ENCODE measurements around the gene ANKRD49.
A peak's percentile ranks its signal among the peaks of the same experiment; 100 is the strongest.
"Not testable (repeated sequence)": the region's sequence is repeated elsewhere in the genome, so short reads cannot be mapped to it uniquely, and the experiment has no call there.

The ANKRD49 gene, protein sequence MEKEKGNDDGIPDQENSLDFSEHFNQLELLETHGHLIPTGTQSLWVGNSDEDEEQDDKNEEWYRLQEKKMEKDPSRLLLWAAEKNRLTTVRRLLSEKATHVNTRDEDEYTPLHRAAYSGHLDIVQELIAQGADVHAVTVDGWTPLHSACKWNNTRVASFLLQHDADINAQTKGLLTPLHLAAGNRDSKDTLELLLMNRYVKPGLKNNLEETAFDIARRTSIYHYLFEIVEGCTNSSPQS

DNA sequence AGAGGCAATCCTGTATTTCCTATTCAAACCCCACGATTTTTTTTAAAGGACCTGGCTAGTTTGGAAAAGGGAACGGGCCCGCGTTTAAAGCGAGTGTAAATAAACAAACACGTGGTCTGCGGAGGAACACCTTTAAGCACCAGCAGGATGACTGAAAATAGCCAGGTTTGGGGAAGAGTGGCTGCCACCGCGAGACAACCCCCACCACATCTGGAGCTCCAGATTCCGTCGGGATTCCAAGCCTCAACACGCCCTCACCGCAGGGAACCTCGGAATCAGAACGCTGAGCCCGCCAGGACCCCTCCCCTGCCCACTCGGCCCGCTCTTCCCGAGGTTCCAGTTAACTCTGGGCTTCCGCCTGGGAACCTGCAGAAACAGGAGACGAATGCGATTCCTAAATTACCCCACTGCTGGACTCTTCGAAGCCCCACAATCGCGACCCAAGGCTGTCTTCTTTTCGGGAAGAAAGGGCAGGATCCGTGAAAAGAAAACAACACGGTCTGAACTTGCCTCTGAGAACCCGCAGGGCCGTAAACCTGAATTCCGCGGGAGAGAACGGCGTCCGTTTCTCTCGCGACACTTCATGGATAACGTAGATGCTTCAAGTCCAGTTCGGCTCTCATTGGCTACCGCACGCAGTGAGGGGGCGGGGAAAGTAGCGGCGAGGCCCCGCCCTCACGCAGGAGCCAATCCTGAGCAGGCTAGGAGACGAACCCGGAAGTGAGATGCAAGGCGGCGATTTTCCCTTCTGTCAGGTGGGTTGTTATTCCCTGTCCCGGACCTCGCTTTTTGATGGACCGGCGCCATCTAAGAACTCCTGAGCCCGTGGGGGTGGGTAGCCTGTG, at the start of gene ANKRD49, which contains the start of gene MRE11:
Gene ANKRD49 (plus strand): TSS at position 704 of the 845 bp plus-strand sequence. CDS start 2,710 bp downstream, outside the sequence.
Gene MRE11 (minus strand): TSS at position 564 of the 845 bp plus-strand sequence. CDS start 1,043 bp downstream, outside the sequence.
- peak; percentile 97 for DNase-seq (ENCODE audit: low spot score)

DNA sequence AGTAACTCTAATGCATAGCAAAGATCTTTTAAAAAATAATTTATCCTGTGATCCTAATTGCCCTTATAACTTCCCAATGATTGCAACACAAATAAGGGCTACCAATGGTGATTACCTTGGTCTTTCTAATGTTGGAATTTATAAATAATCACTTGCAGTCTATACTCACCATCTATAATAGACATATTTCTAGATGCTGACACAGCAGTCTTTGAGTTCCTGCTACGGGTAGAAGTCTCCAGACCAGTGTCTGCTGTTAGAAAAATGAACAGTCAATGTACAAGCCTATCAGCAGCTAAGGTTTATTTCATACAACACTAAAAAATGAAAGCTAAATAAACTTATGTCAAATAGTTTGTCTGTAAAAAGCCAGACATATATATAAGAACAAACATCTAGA, 48.1 kb upstream of the ANKRD49 start:
- no peak for DNase-seq (ENCODE audit: low spot score)

DNA sequence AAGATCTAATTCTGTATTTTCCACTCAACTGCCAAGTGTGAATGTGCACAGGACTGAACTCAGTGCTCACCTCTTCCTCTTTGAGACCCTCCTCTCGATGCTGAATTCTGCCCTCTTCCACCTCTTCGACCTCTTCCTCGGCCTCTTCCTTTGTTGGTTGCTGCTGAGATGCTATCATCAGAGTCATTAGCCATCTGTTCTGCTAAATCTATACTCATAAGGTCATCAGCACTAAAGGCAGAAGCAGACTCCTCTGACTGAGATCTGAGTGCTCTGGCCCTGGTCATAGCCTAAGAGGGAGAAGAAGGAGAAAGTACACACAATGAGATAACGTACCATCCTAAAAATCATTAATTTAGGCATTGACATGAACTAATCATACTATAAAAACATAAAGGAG, 46.6 kb upstream of the ANKRD49 start:
- DNase-seq (ENCODE audit: low spot score): no peak

DNA sequence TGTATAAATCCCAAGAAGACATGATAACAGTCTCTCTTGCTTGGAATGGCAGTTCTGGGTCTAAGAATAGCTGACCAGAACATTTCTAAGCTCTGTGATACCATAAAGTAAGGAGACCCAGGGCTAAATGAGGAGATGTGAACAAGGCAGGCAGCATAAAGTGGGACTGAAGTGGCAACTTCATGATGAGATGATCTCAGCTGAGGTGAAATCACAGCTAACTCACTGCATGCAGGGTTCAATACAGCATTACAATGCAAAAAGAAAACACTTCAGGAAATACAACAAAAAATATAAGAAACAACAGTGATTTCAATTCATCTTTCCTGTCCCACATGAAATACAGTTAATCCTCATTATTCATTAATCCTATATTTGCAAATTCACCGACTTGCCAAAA, 44.8 kb upstream of the ANKRD49 start:
- DNase-seq (ENCODE audit: low spot score): no peak

DNA sequence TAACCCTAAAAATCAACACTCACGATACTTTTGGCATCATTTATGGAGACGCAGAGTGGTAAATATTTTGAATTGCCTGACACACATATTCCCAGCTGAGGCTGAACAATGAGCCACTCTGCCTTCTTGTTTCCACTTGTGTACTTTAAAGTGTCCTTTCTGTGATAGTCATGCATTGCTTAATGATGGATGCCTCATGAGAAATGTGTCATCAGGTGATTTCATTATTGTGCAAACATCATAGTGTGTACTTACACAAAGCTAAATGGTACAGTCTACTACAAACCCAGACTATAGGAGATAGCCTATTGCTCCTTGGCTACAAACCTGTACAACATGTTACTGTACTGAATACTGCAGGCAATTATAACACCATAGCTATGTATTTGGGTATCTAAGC, 44.3 kb upstream of the ANKRD49 start:
- no peak for DNase-seq (ENCODE audit: low spot score)

DNA sequence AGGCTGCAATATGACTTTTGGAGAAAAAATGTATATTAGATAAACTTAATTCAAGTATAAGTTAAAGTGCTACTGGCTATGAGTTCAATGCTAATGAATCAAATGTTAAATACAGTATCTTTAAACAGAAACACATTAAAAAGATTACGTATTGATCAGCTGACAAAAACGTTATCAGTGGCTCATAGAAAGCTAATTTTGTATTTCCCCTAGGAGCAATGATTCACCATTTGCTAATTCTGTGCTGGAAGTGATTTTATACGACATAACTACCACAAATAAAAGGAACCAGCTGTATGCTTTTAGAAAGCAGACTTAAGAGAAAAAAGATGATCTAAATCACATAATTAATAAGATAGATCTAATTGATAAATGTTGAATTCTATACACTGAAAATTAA, 43.7 kb upstream of the ANKRD49 start:
- DNase-seq (ENCODE audit: low spot score): no peak

DNA sequence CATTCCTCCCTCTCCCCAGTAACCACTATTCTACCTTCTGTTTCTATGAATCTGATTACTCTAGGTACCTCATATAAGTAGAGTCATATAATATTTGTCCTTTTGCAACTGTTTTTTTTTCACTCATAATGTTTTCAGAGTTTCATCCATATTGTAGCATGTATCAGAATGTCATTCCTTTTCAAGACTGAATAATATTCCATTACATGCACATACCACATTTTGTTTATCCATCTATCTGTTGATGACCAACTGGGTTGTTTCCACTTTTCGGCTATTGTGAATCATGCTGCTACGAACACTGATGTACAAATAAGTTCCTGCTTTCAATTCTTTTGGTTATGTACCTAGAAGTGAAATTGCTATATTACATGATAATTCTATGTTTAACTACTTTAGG, 40.8 kb upstream of the ANKRD49 start:
- no peak for DNase-seq (ENCODE audit: low spot score)

DNA sequence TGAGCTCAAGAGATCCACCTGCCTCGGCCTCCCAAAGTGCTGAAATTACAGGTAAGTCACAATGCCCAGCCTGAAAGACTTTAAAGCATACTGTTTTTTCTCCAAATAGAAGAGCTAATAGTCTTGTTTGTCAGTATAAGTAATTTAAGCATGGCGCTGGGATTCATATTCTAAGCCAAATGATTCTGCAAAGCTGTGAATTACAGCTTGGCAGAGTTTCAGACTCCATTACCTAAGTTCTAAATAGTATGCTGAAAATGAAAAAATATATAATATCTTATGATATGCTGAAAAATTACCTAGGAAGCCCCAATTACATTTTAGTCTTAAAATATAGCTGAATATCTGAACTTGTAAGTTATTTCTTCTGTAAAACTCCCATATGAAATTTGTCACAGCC, 39.5 kb upstream of the ANKRD49 start:
- DNase-seq (ENCODE audit: low spot score): no peak

DNA sequence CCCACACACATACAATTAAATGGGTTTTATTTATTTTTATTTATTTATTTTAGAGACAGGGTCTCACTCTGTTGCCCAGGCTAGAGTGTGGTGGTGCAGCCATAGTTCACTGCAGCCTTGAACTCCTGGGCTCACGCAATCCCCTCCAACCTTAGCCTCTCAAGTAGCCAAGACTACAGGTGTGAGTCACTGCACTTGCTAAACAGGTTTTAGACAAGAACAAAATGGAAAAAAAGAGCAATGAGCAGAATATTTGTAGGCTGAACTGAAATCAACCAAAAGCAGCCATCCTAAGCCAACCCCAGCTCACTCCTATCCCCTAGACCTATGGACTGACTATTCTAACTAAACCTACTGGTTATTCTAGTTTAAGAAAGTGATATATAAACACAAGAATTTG, 37.9 kb upstream of the ANKRD49 start:
- DNase-seq (ENCODE audit: low spot score): no peak

DNA sequence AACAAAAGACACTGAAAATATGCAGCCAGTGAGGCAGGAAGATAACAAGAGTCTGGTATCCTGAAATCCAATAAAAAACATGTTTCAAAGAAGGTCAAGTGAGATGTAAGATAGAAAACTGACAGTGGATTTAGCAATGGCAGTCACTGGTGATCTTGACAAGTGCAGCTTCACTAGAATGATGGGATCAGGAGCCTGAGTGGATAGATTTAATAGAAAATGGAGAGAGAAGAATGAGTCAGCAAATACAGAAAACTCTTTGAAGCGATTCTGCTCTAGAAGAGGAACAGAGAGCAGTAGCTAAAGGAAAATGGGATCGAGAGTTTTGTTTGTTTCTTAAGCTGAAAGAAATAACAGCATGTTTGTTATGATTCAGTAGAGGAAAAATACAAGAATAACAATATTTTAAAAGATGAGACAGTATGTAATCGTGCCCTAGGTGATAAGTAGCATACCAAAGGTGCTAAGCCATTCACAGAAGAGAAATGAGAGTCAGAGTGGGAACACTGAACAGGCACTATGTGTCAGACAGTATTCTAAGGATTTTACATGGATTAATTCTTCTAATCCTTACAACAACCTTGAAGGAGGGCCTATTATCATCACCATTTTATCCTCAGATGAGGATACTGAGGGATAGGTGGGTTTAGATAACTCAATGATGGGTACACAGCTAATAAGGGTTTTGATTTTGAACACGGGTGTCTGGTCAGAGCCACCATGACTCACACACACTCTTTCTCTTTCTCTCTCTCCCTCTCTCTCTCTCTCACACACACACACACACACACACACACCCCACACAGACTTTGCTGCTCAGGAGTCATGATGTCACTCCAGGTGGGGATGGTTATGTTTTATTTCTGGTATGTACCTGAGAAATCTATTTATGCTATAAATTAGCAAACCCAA, 36.4 kb upstream of the ANKRD49 start:
- no peak for DNase-seq (ENCODE audit: low spot score)

DNA sequence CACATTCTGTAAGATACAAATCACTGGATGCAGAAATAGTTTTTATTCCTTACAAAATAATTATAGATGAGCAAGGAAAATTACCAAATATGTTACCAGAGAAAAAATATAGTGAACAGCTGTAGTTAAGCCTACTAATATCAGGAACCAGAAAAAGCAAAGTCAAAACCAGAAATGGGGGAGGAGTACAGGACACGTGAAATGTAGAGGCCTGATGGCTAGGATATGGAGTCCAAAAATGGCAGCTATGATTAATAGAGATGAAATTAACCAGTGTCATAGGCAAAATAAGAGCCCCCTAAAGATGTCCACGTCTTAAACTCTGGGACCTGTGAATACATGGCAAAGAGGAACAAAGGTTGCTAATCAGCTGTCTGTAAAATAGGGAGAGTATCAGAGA, 34.2 kb upstream of the ANKRD49 start:
- no peak for DNase-seq (ENCODE audit: low spot score)

DNA sequence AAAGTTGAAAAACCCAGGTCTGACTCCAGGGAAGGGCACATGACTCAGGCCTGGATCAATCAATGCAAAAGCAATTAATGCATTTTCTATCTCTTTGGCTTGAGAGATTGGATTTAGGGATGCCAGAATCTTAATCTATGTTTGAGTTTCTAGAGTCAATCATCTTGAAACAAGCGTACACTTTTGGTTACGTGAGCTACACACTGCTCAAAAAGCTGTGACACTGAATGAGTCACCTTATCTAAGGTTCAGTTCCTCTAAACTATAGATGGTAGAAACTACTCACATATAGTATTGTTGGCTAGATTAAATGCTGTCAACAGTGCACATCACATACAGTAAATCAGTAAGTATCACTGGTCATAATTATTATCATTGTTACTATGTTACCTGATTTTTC, 24.4 kb upstream of the ANKRD49 start:
- DNase-seq (ENCODE audit: low spot score): no peak

DNA sequence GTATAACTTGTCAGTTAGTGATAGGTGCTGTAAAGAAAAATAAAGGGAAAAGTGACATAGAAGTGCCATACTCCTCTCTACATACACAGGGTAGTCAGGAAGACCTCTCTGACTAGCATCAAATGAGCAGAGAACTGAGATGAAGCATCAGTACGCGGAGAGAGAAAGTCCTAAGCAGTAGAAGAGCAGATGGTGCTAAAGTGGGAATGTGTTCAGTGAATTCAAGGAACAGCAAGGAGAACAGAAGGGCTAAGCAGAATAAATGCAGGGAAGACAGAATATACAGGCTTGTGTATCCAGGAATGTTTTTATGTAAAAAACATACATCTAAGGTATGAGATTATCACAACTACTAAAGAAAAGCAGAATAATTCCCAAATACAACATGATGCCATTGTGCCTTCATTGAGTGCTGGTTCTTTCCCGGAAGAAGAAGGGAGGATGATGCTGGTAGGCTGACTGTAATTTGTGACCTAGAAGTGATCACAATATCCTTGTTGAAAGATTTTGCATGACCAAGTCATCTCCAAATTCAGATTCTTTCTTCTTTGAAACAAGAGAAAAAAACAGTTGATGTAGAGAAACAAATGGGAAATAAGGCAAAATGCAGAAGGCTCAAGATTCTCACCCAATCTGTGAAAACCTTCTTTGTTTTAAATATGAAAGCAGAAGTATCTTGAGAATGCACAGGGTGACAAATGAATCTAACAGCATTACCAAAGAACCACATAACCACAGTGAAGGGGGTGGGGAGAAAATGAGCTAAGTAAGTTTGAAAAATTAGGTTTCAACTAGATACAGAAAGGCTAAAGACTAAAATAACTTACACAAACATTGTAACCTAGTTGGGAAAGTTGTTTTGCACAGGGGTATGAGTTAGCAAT, 20.6 kb upstream of the ANKRD49 start:
- DNase-seq (ENCODE audit: low spot score): no peak

DNA sequence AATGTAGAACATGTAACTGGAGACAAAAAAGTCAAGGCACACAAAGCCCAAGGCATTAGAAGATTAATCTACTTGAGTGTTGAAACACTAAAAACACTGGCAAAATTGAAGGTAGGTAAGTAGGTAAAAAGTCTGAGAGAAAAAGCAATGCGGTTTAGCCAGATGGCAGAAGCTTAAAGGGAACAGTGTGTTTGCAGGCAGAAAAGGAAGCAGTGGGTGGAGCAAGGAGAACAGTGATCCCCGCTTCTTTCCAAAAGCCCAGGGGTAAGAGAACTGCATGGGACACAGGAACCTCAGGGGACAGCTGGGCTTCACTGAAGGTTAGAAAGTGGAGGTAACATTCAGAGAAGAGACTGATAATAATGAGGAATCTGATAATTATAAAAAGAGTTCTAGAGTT, 16.2 kb upstream of the ANKRD49 start:
- DNase-seq (ENCODE audit: low spot score): no peak

DNA sequence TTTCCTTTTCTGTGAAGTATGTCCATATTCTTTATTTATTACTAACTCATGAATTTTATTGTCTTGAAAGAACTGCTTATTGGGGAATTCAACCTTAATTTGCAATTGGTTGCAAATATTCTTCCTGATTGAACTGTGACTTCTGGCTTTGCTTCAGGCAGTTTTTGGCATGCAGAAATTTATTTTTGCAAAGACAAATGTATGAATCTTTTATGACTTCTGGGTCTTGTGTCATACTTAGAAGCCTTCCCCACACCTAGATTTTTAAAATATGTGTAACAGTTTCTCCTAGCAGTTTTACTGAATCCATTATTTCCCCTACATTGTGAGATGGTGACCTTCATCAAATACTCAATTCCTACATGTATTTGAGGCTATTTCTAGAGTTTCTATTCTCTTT, 12.4 kb upstream of the ANKRD49 start:
- DNase-seq (ENCODE audit: low spot score): no peak

DNA sequence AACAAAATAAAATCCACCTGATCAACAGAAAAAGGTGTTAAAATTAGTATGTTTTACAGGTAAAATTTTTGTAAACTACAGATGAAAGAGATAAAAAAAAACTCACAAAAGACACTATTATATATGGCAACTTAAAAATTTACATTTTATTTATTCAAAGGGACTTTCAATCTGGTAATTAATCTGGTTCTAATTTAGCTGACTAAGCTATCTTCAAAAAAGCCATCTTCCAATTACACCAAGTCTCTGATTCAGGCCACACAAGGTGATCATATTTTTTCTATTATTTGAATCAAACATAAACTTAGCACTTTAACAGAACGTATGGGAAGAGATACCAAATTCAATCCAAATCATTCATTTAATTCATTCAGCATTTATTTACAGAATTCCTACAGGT, 7.7 kb upstream of the ANKRD49 start:
- DNase-seq (ENCODE audit: low spot score): no peak

DNA sequence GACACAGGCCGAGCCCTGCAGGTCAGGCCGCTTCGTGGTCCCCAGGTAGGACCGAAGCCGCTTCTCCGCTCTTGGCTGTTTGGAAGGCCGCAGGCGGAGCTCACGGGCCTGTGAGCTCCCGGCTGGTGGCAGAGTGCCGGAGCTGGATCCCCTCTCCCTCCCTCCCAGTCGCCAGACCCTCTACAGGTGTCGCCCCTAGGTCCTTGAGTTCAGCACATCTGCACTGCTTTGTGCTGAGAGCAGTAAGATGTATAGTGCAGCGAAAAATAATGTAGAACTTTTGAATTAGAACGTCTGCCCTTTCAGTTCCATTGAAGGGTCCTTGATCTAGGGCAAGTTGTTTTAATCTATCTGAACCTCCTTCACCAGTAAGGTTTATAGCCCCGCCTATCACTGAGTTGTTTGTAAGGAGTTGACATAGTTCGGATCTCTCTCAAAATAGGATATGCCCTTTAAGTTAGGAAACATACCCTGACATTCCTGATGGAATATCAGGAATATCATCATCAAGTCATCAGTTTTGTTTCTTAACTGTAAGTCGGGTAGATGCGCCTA, 419 bp downstream of the ANKRD49 start:
- DNase-seq (ENCODE audit: low spot score): no peak

DNA sequence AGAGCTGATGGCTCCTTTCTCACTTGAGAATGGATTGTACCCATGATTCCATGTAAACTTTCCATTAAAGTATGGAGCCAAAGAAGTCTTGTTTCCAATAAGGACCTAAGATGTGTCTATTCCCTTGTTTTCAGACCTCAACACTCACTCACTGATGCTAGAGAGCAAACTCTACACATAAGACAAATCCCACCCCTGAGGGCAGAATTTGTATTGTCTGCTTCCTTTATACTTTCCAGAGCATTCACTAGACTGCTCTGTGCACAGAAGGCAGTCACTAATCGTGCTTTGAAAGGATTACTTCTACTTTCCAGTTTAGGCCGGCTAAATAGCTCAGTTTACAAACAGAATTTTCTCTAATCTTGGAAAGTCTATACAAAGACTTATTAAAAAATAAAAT, 6.4 kb downstream of the ANKRD49 start:
- no peak for DNase-seq (ENCODE audit: low spot score)

DNA sequence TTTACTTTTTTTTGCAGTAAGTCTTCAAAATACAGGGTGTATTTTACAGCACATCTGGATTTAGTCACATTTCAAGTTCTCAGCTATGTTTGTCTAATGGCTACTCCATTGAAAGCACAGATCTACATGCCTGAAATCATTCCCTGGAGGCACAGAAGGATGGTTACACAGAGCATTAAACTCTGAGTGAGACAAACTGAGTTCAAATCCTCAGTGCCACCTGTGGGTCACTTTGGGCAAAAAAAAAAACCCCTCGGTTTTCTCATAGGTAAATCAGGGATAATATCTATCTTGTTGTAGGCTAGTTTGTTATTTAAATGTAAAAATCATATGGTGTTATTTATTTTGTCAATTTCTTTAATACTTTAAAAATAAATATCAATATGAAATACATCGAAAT, 7.7 kb downstream of the ANKRD49 start:
- DNase-seq (ENCODE audit: low spot score): no peak

DNA sequence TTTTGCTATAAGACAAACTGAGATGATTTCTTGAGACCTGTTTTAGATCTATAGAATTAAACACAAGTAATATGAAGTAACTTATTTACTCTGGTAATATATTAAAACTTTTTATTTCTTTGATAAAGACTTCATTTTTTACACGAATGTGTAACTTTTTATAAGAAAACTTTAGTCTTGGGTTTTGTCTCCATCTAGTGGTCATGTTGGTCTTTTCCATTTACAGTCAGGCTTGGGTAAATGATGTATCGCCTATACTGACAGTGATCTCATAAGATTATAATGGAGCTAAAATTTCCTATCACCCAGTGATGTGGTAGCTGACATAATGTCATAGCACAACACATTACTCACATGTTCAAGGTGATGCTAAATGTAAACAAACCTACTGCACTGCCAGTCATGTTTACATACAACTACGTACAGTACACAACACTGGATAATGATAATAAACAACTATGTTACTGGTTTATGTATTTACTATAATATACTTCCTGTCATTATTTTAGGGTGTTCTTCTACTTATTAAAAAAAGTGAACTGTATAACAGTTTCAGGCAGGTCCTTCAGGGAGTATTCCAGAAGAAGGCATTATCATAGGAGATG, 11.0 kb downstream of the ANKRD49 start:
- no peak for DNase-seq (ENCODE audit: low spot score)

DNA sequence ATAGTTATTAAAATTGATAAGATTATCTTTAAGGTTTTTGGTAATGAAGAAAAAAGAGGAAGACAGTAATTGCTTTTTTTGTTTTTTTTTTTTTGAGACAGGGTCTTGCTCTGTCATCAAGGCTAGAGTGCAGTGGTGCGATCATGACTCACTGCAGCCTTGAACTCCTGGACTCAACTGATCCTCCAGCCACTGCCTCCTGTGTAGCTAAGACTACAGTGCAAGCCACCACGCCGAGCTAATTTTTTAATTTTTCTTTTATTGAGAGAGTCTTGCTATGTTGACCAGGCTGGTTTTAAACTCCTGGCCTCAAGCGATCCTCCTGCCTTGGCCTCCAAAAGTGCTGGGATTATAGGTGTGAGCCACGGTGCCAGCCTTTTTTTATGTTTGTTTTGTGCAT, 12.7 kb downstream of the ANKRD49 start:
- not testable (repeated sequence) for DNase-seq (ENCODE audit: low spot score)
